GM12878 (cell line): ENCODE results near the gene SOX5. TPM values are rescaled to one million over a fixed set of nuclear protein-coding genes. Genes with fewer than 3 reads are reported as not detected.

Experiments used
- ATAC-seq: fragments of 200-7000 bp; cut with Tn5 transposase; 3 replicates; pipeline ENCODE4 v1.9.1; 2020; ENCODE audit warnings: mild to moderate bottlenecking, moderate library complexity
- BruUV-seq: library from RNA; stranded (reverse); fragments of 400-500 nt; replicated peaks from 2 replicates; lab custom pipeline; 2021; lab: Mats Ljungman, UMichigan
- CTCF ChIA-PET: fragments of 300-600 bp; sonication (Branson Sonifier 250); formaldehyde crosslinking; extraction: SDS; loops from one replicate; lab custom pipeline; 2021; ENCODE audit warnings: inconsistent platforms; lab: Yijun Ruan, JAX
- POLR2A ChIA-PET: fragments of 350-600 bp; formaldehyde crosslinking; extraction: SDS; loops from one replicate; lab custom pipeline; 2021; ENCODE audit warnings: inconsistent platforms; lab: Charles Lee
- RAD21 ChIA-PET: fragments of 300-600 bp; sonication (Branson Sonifier 250); formaldehyde crosslinking; loops from one replicate; lab custom pipeline; 2023; ENCODE audit warnings: antibody characterized with exemption; ENCODE audit not compliant: unreplicated experiment; lab: Charles Lee
- SMC1A ChIA-PET: fragments of 300-600 bp; sonication (Branson Sonifier 250); formaldehyde crosslinking; loops from one replicate; lab custom pipeline; 2023; ENCODE audit not compliant: unreplicated experiment, uncharacterized antibody; lab: Charles Lee
- DNase-seq: peaks from one replicate; pipeline ENCODE4 v3.0.0-alpha.2; 2011; ENCODE audit warnings: low read depth, low spot score
- FAIRE-seq: peaks from 3 replicates; lab custom pipeline; 2011; peaks lifted over from hg19 to GRCh38; lab: Jason Lieb, UNC
- H2AFZ ChIP-seq: 2 replicates; pipeline ENCODE4 v1.6.0; 2011; ENCODE audit warnings: low read depth, low read length, control low read depth; ENCODE audit not compliant: control insufficient read depth
- H3K27ac ChIP-seq: 2 replicates; pipeline ENCODE4 v1.5.1; 2011; ENCODE audit warnings: control low read depth; ENCODE audit not compliant: control insufficient read depth, insufficient read depth
- H3K27me3 ChIP-seq, 2 experiments: replicated peaks in 1 of 2; 2 replicates each; pipeline versions ENCODE4 v1.6.0 to v1.6.1; 2011; ENCODE audit warnings: low read length in 1 of 2; ENCODE audit not compliant: control insufficient read depth in 2 of 2, insufficient read depth in 2 of 2
- H3K36me3 ChIP-seq, 2 experiments: 2 replicates each; pipeline ENCODE4 v1.5.1; 2011; ENCODE audit warnings: low read length in 1 of 2; ENCODE audit not compliant: control insufficient read depth in 2 of 2, insufficient read depth in 2 of 2
- H3K4me1 ChIP-seq: 2 replicates; pipeline ENCODE4 v1.6.1; 2011; ENCODE audit warnings: mild to moderate bottlenecking, low read length, moderate library complexity, mixed read lengths; ENCODE audit not compliant: control insufficient read depth, insufficient read depth
- H3K4me2 ChIP-seq: 2 replicates; pipeline ENCODE4 v1.6.0; 2011; ENCODE audit warnings: control low read depth; ENCODE audit not compliant: control insufficient read depth, insufficient read depth
- H3K4me3 ChIP-seq: fragments of 200-600 bp; sonication (generic); 2 replicates; pipeline ENCODE4 v1.5.1; 2016
- H3K79me2 ChIP-seq: 2 replicates; pipeline ENCODE4 v1.6.0; 2011; ENCODE audit warnings: low read length; ENCODE audit not compliant: control insufficient read depth, insufficient read depth
- H3K9ac ChIP-seq: 2 replicates; pipeline ENCODE4 v1.8.0; 2011; ENCODE audit warnings: low read length, control low read depth, mixed read lengths; ENCODE audit not compliant: control insufficient read depth, insufficient read depth
- H3K9me3 ChIP-seq: replicated peaks from 3 replicates; pipeline ENCODE4 v1.5.1; 2011; ENCODE audit warnings: mild to moderate bottlenecking, low read length; ENCODE audit not compliant: control insufficient read depth, insufficient read depth
- H4K20me1 ChIP-seq: 2 replicates; pipeline ENCODE4 v1.6.0; 2011; ENCODE audit not compliant: control insufficient read depth, insufficient read depth
- BCL11A ChIP-seq: IDR thresholded peaks from 2 replicates; pipeline ENCODE4 v1.6.1; 2011; ENCODE audit warnings: low read depth, low read length
- CBX3 ChIP-seq: fragments of 200-600 bp; sonication (generic); IDR thresholded peaks from 2 replicates; pipeline ENCODE4 v1.6.1; 2016; ENCODE audit warnings: low read depth, borderline replicate concordance
- MTA2 ChIP-seq: fragments of 450-650 bp; IDR thresholded peaks from 2 replicates; pipeline ENCODE4 v1.6.1; 2016; ENCODE audit warnings: low read depth, mild to moderate bottlenecking, moderate library complexity
- NFYB ChIP-seq: IDR thresholded peaks from 2 replicates; pipeline ENCODE4 v1.6.1; 2011; ENCODE audit warnings: low read depth, mild to moderate bottlenecking, low read length, improper control_type of control experiment, moderate library complexity; ENCODE audit not compliant: insufficient read depth
- NRF1 ChIP-seq: conservative IDR thresholded peaks from 2 replicates; pipeline ENCODE4 v1.6.1; 2011; ENCODE audit warnings: mild to moderate bottlenecking, low read depth, low read length, improper control_type of control experiment
- PAX5 ChIP-seq: IDR thresholded peaks from 2 replicates; pipeline ENCODE4 v1.6.1; 2011; ENCODE audit warnings: low read depth, low read length, borderline replicate concordance
- SMAD5 ChIP-seq: IDR thresholded peaks from 2 replicates; pipeline ENCODE4 v1.6.1; 2016; ENCODE audit warnings: antibody characterized with exemption, low read depth
- SP1 ChIP-seq: IDR thresholded peaks from one replicate; pipeline ENCODE4 v1.6.1; 2011; ENCODE audit warnings: low read depth, low read length
- SREBF1 ChIP-seq: IDR thresholded peaks from 2 replicates; pipeline ENCODE4 v1.6.1; 2012; ENCODE audit warnings: mild to moderate bottlenecking, low read length
- TCF3 ChIP-seq: IDR thresholded peaks from 2 replicates; pipeline ENCODE4 v1.6.1; 2012; ENCODE audit warnings: low read depth, mild to moderate bottlenecking, low read length, borderline replicate concordance; ENCODE audit not compliant: insufficient read depth
- WRNIP1 ChIP-seq: IDR thresholded peaks from 2 replicates; pipeline ENCODE4 v1.6.1; 2011; ENCODE audit warnings: low read depth, low read length, improper control_type of control experiment, borderline replicate concordance
- ZBTB40 ChIP-seq: fragments of 450-650 bp; IDR thresholded peaks from 2 replicates; pipeline ENCODE4 v1.6.1; 2016; ENCODE audit warnings: mild to moderate bottlenecking, moderate library complexity, borderline replicate concordance
- WGBS: methylation state at CpG from one replicate; pipeline ENCODE4 v1.1.6; 2016; ENCODE audit warnings: low lambda C conversion rate; ENCODE audit not compliant: insufficient replicate concordance, insufficient coverage; ENCODE audit errors: missing lambda C conversion rate; 5-methylcytosine and 5-hydroxymethylcytosine counted together
- in situ Hi-C: fragments of 300-500 bp; cut with MboI; formaldehyde crosslinking; loops from 9 replicates; pipeline ENCODE4 v1.14.3; 2018; ENCODE audit warnings: mixed read lengths
- intact Hi-C: fragments of 100-400 bp; cut with micrococcal nuclease; formaldehyde crosslinking; loops from one replicate; pipeline ENCODE4 v1.14.2; 2022; ENCODE audit not compliant: unreplicated experiment
- polyA plus RNA-seq, 11 experiments: library from polyadenylated mRNA; depleted of rRNA in 4 of 11; unstranded in 6 of 11; stranded (reverse) in 5 of 11; fragments of >200 nt; fragmentation: Nextera tagmentation in 4 of 11; fragmentation: Illumina TruSeq in 1 of 11; extraction: Ambion mirVana in 4 of 11; extraction: Trizol in 1 of 11; gene quantifications; 1 replicate in 1 of 11; 2 replicates in 10 of 11; pipeline versions ENCODE4 v1.2.1 to v1.2.3, GENCODE V29; 2011 to 2016; ENCODE audit warnings: inconsistent platforms in 2 of 11, missing spikeins in 2 of 11, low read depth in 1 of 11
- total RNA-seq, 4 experiments: library from RNA; depleted of rRNA in 3 of 4; stranded (reverse); fragments of >200 nt in 3 of 4; fragmentation: Illumina TruSeq in 1 of 4; extraction: Trizol in 1 of 4; gene quantifications; 2 replicates each; pipeline versions ENCODE4 v1.2.1 to v1.2.3, GENCODE V29; 2013 to 2021

SOX5 gene
- total and polyA plus RNA-seq, 10 of the 15 experiments (the other 5 are each of a cell fraction or from before 2014, with no cell fraction given): 0.08 to 1.0 (median 0.24) TPM

GRCh38 chr12:23552417-23552816 is 397.1 kb downstream of the SOX5 start:
- POLR2A ChIA-PET: no interaction called here
- no TSS peak for BruUV-seq
- no peaks in the 10 kb centered on the region for H3K27me3 ChIP-seq
- CTCF ChIA-PET: interaction anchor here (0.6 kb wide), 1 partner anchor 635 kb away, joined by 3 read pairs; no protein-coding TSS in a partner anchor
- ATAC-seq (no peak), FAIRE-seq (no peak), DNase-seq (no peak)
- H3K79me2 ChIP-seq: no peaks in the 10 kb centered on the region
- RAD21 ChIA-PET: no interaction called here
- 19% methylated on average over 1 of the region's 1 CpG for WGBS
- H4K20me1 ChIP-seq: no peaks in the 10 kb centered on the region
- TF ChIP-seq WRNIP1: no peak
- TF ChIP-seq SP1: no peak
- TF ChIP-seq ZBTB40: no peak
- TF ChIP-seq CBX3: no peak
- TF ChIP-seq PAX5: no peak
- no peak for TF ChIP-seq MTA2
- TF ChIP-seq SMAD5: no peak
- TF ChIP-seq TCF3: no peak
- TF ChIP-seq NFYB: no peak
- TF ChIP-seq NRF1: no peak
- TF ChIP-seq BCL11A: no peak
- TF ChIP-seq SREBF1: no peak
- no peaks in the 10 kb centered on the region for H3K4me1 ChIP-seq
- intact Hi-C loops: no loop called here
- no peak overlapping the region for H2AFZ ChIP-seq
- H3K4me2 ChIP-seq: no peak overlapping the region
- H3K27ac ChIP-seq: no peak overlapping the region
- in situ Hi-C loops: no loop called here
- H3K4me3 ChIP-seq: no peak overlapping the region
- SMC1A ChIA-PET: interaction anchor here (0.9 kb wide), 1 partner anchor 16 kb away, joined by 3 read pairs; no protein-coding TSS in a partner anchor
- no peak overlapping the region for H3K9ac ChIP-seq
- H3K9me3 ChIP-seq: no peaks in the 10 kb centered on the region
- no peaks in the 10 kb centered on the region for H3K36me3 ChIP-seq
